ENCODE measurements around the gene PLPPR2.

DNA sequence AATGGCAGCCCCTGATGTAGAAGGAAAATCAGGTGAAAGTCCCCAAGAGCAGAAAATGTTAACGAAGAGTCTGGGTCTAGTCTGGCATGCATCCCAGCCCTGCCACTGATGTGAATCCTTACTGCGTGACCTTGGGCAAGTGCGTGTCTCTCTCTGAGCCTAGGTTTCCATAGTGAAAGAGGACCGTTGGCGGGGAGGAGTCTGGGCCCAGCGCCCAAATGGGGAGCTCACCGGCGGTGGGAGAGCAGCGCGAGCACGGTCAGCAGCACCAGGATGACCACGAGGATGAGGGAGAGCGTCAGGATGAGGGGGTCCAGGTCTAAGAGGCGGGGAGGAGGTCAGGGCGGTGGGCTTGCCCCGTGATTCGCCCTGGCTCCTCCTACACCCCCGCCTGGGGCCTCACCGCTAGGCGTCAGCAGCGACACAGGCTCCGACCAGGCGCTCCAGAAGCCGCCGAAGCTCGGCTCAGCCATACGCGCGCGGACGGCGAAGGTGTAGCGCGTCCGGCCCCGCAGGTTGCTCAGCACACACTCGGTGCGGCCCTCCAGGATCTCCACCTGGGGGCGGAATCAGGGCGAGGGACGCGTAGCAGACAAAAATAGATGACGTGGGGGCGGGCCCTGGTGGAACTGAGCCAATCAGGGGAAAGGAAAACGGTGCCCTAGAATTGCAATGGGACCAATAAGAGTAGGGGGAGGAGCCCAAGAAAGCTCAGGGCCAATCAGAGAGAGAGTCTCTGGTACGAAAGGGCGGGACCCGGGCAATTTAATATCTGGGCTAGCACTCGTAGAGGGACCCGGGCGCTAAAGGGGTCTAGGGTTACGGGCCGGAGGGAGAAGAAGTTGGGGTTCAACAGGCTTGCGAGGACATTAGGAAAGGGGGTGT, 25.7 kb downstream of the PLPPR2 start:
- TF ChIP-seq, protein P1, sequence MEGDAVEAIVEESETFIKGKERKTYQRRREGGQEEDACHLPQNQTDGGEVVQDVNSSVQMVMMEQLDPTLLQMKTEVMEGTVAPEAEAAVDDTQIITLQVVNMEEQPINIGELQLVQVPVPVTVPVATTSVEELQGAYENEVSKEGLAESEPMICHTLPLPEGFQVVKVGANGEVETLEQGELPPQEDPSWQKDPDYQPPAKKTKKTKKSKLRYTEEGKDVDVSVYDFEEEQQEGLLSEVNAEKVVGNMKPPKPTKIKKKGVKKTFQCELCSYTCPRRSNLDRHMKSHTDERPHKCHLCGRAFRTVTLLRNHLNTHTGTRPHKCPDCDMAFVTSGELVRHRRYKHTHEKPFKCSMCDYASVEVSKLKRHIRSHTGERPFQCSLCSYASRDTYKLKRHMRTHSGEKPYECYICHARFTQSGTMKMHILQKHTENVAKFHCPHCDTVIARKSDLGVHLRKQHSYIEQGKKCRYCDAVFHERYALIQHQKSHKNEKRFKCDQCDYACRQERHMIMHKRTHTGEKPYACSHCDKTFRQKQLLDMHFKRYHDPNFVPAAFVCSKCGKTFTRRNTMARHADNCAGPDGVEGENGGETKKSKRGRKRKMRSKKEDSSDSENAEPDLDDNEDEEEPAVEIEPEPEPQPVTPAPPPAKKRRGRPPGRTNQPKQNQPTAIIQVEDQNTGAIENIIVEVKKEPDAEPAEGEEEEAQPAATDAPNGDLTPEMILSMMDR (IDR thresholded peaks at IDR 0.05 in 8 of 11, conservative IDR thresholded peaks at IDR 0.05 in 3 of 11), result peak; percentile 84 to 92 (median 88)
- TF ChIP-seq POLR2A (IDR thresholded peaks at IDR 0.05) (peak in 2 of 3 donors; percentile 78 to 92), POLR2AphosphoS5 (IDR thresholded peaks at IDR 0.05) (peak; percentile 98 to 99 (median 99))
